K562 (cell line): ENCODE measurements around the gene GSTM1. TPM values are rescaled to one million over a fixed set of nuclear protein-coding genes. Genes with fewer than 3 reads are reported as not detected.

Experiments used
- CSDE1 ChIP-seq, 2 experiments: fragments of 450-650 bp; IDR thresholded peaks; 2 replicates each; pipeline ENCODE4 v1.6.1; 2016; ENCODE audit warnings: mild to moderate bottlenecking in 1 of 2
- E2F6 ChIP-seq, 2 experiments: IDR thresholded peaks; 2 replicates each; pipeline ENCODE4 v1.6.1; 2011; ENCODE audit warnings: borderline replicate concordance in 1 of 2, control low read depth in 1 of 2, low read depth in 1 of 2, low read length in 1 of 2, mild to moderate bottlenecking in 1 of 2, mixed read lengths in 1 of 2, moderate library complexity in 1 of 2; ENCODE audit not compliant: insufficient read depth in 1 of 2, insufficient read length in 1 of 2, poor library complexity in 1 of 2, severe bottlenecking in 1 of 2; ENCODE audit errors: extremely low read depth in 1 of 2
- FOXJ3 ChIP-seq: sonication (generic); formaldehyde crosslinking; IDR thresholded peaks from 2 replicates; pipeline ENCODE4 v1.4.0; 2020; ENCODE audit warnings: mild to moderate bottlenecking, missing genetic modification reagents
- FOXK1 ChIP-seq: sonication (generic); formaldehyde crosslinking; IDR thresholded peaks from 2 replicates; pipeline ENCODE4 v1.8.0; 2022; ENCODE audit warnings: missing genetic modification reagents, mild to moderate bottlenecking, borderline replicate concordance
- MGA ChIP-seq: fragments of 450-650 bp; IDR thresholded peaks from 2 replicates; pipeline ENCODE4 v1.6.1; 2016; ENCODE audit warnings: mild to moderate bottlenecking, moderate library complexity
- SNIP1 ChIP-seq: fragments of 450-650 bp; IDR thresholded peaks from 2 replicates; pipeline ENCODE4 v1.7.1; 2017; ENCODE audit warnings: low read depth, mild to moderate bottlenecking
- STAT5A ChIP-seq: IDR thresholded peaks from 2 replicates; pipeline ENCODE4 v1.6.1; 2012; ENCODE audit warnings: low read length, inconsistent platforms, borderline replicate concordance
- ZBTB5 ChIP-seq: fragments of 450-650 bp; IDR thresholded peaks from 2 replicates; pipeline ENCODE4 v1.6.1; 2017; ENCODE audit warnings: antibody characterized with exemption
- ZNF134 ChIP-seq: fragments of 250-450 bp; sonication (Bioruptor Pico); conservative IDR thresholded peaks from 2 replicates; pipeline ENCODE4 v1.4.0; 2020
- ZNF217 ChIP-seq: sonication (generic); formaldehyde crosslinking; IDR thresholded peaks from 2 replicates; pipeline ENCODE4 v1.8.0; 2022; ENCODE audit warnings: mild to moderate bottlenecking, missing genetic modification reagents
- polyA plus RNA-seq, 8 experiments: library from polyadenylated mRNA; depleted of rRNA in 4 of 8; stranded (reverse) in 5 of 8; unstranded in 3 of 8; fragments of >200 nt; fragmentation: Nextera tagmentation in 2 of 8; fragmentation: Illumina TruSeq in 1 of 8; extraction: Ambion mirVana in 2 of 8; extraction: Trizol in 1 of 8; gene quantifications; 2 replicates each; pipeline versions ENCODE4 v1.2.1 to v1.2.3, GENCODE V29; 2011 to 2014; ENCODE audit warnings: inconsistent platforms in 1 of 8, missing spikeins in 1 of 8
- total RNA-seq, 7 experiments: library from RNA; depleted of rRNA in 6 of 7; stranded (reverse); fragments of >200 nt in 6 of 7; fragmentation: Illumina TruSeq in 2 of 7; extraction: Trizol in 2 of 7; gene quantifications; 2 replicates each; pipeline versions ENCODE4 v1.2.1 to v1.2.3, GENCODE V29; 2011 to 2021; ENCODE audit warnings: low replicate concordance in 1 of 7
- TF ChIP-seq, protein P1 (sequence below): fragments of 450-650 bp; formaldehyde crosslinking; IDR thresholded peaks from 2 replicates; pipeline ENCODE4 v1.4.0; 2020; ENCODE audit warnings: mild to moderate bottlenecking, moderate library complexity

The GSTM1 gene
- total and polyA plus RNA-seq, 9 of the 15 experiments (the other 6 are each of a cell fraction or from before 2014, with no cell fraction given) = not detected

DNA sequence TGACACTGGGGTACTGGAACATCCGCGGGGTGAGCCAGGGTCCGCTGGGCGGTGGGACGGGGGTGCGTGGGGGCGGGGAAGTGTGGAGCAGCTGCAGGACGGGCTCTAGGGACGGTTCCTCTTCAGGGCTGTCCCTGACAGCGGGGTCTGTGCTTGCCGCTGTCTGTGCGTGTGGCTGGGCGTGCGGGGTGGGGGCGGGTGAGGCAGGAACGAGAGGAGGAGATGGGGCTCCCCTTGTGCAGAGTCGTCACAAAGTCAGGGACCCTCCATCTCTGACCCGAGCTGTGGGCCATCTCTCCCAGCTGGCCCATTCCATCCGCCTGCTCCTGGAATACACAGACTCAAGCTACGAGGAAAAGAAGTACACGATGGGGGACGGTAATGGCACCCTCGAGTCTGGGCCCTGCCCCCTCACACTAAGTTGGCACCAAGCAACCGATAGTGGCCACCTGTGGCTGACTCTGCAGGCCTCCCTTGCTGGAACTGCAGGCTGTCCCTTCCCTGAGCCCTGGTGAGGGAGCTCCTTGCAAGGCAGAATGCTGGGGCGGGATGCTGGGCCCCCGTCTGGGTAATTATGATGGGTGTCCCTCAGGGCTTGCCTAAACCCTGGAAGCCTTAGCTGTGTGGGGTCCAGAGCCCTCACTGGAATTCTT lies 19.4 kb upstream of the GSTM1 start (continued):
- TF ChIP-seq MGA = no peak
- TF ChIP-seq ZNF134 = no peak
- no peak for TF ChIP-seq CSDE1 (IDR thresholded peaks at IDR 0.05)
- no peak for TF ChIP-seq ZNF217 (CRISPR knock-in tag)
- TF ChIP-seq ZBTB5 = no peak
- TF ChIP-seq FOXJ3 (CRISPR knock-in tag) = no peak
- no peak for TF ChIP-seq FOXK1 (CRISPR knock-in tag)
- TF ChIP-seq SNIP1 = no peak
- TF ChIP-seq E2F6 (IDR thresholded peaks at IDR 0.05; ENCODE audit: borderline replicate concordance in 1 of 2, extremely low read depth in 1 of 2, insufficient read depth in 1 of 2, insufficient read length in 1 of 2, low read depth in 1 of 2, low read length in 1 of 2, poor library complexity in 1 of 2, severe bottlenecking in 1 of 2) = no peak
- TF ChIP-seq STAT5A = no peak
- TF ChIP-seq, protein P1, sequence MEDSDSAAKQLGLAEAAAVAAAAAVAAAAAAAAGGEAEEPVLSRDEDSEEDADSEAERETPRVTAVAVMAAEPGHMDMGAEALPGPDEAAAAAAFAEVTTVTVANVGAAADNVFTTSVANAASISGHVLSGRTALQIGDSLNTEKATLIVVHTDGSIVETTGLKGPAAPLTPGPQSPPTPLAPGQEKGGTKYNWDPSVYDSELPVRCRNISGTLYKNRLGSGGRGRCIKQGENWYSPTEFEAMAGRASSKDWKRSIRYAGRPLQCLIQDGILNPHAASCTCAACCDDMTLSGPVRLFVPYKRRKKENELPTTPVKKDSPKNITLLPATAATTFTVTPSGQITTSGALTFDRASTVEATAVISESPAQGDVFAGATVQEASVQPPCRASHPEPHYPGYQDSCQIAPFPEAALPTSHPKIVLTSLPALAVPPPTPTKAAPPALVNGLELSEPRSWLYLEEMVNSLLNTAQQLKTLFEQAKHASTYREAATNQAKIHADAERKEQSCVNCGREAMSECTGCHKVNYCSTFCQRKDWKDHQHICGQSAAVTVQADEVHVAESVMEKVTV (CRISPR knock-in tag) = no peak
